ENCODE results near the gene LTN1.

The LTN1 gene

GRCh38 chr21:28910280-28910887 is 82.3 kb downstream of the LTN1 start:
- DNase-seq (ENCODE audit: low spot score): no peak
- no peak for TF ChIP-seq CTCF (IDR thresholded peaks at IDR 0.05; ENCODE audit: extremely low read depth, missing control alignments)

GRCh38 chr21:28908351-28908750 is 84.3 kb downstream of the LTN1 start:
- no peak for DNase-seq (ENCODE audit: low spot score)
- no peak for TF ChIP-seq CTCF (IDR thresholded peaks at IDR 0.05; ENCODE audit: extremely low read depth, missing control alignments)

GRCh38 chr21:28906841-28907240 is 85.8 kb downstream of the LTN1 start:
- no peak for TF ChIP-seq CTCF (IDR thresholded peaks at IDR 0.05; ENCODE audit: extremely low read depth, missing control alignments)
- DNase-seq (ENCODE audit: low spot score): no peak

GRCh38 chr21:28906236-28906635 is 86.4 kb downstream of the LTN1 start:
- no peak for TF ChIP-seq CTCF (IDR thresholded peaks at IDR 0.05; ENCODE audit: extremely low read depth, missing control alignments)
- DNase-seq (ENCODE audit: low spot score): no peak

- DNase-seq (ENCODE audit: low spot score): no peak
- no peak for TF ChIP-seq CTCF (IDR thresholded peaks at IDR 0.05; ENCODE audit: extremely low read depth, missing control alignments)
Measured at GRCh38 chr21:28904961-28905435, 87.7 kb downstream of the LTN1 start.

GRCh38 chr21:28903448-28903847 is 89.2 kb downstream of the LTN1 start:
- no peak for DNase-seq (ENCODE audit: low spot score)
- no peak for TF ChIP-seq CTCF (IDR thresholded peaks at IDR 0.05; ENCODE audit: extremely low read depth, missing control alignments)

- no peak for TF ChIP-seq CTCF (IDR thresholded peaks at IDR 0.05; ENCODE audit: extremely low read depth, missing control alignments)
- no peak for DNase-seq (ENCODE audit: low spot score)
Measured at GRCh38 chr21:28900481-28900880, 92.2 kb downstream of the LTN1 start.
